Measurements from ENCODE around the gene RNF187. TPM values are rescaled to one million over a fixed set of nuclear protein-coding genes. Genes with fewer than 3 reads are reported as not detected.

Gene RNF187
- total RNA-seq, 3 donors from 2014 or later, result 99.6 to 108 (median 106) TPM

Other genes with a start within 250 kb of the RNF187 start
- 10 to 100 TPM; 43.8 to 47.5 (median 46.6) TPM for gene TRIM11, start 80.5 kb upstream of the RNF187 start, total RNA-seq
- 1 to 10 TPM in 1 of 3 donors, under 1 TPM in 2; 0.57 to 1.1 (median 0.66) TPM for gene TRIM17, start 70.5 kb upstream of the RNF187 start, total RNA-seq
- 1 to 10 TPM; 1.2 to 2.1 (median 1.6) TPM for gene RHOU, start 248.1 kb downstream of the RNF187 start, total RNA-seq

Data from activated T-cell treated with anti-CD3 and anti-CD28 coated beads, Interleukin-2, amount 50 U/mL, for 4 hours (primary cell).